Brain microvascular endothelial cell (primary cell): ENCODE data around the gene CLSTN2.

ENCODE experiments used
- DNase-seq: peaks from one replicate; pipeline ENCODE4 v3.0.0-alpha.2; 2020
- H3K27ac ChIP-seq: fragments of 250-450 bp; sonication (Bioruptor Pico); 2 replicates; pipeline ENCODE4 v1.5.1; 2020; ENCODE audit warnings: mild to moderate bottlenecking, moderate library complexity
- H3K27me3 ChIP-seq: fragments of 250-450 bp; sonication (Bioruptor Pico); replicated peaks from 2 replicates; pipeline ENCODE4 v1.5.1; 2020; ENCODE audit warnings: mild to moderate bottlenecking
- H3K36me3 ChIP-seq: fragments of 250-450 bp; sonication (Bioruptor Pico); replicated peaks from 2 replicates; pipeline ENCODE4 v1.5.1; 2020; ENCODE audit warnings: mild to moderate bottlenecking
- H3K4me3 ChIP-seq: 2 replicates; pipeline ENCODE4 v1.5.1; 2011; ENCODE audit warnings: low read depth, mild to moderate bottlenecking, control low read depth, low read length, moderate library complexity
- CTCF ChIP-seq: IDR thresholded peaks from 2 replicates; pipeline ENCODE4 v1.5.1; 2011; ENCODE audit warnings: low read depth, mild to moderate bottlenecking, moderate library complexity, low read length, control low read depth, inconsistent platforms; ENCODE audit errors: missing control alignments
- in situ Hi-C: cut with HindIII; loops from 2 replicates; pipeline ENCODE4 v1.10.0; 2017; ENCODE audit warnings: low sequenced_read_pairs, low pct_ligation_motif_present

The CLSTN2 gene

GRCh38 chr3:140243575-140243974, 308.6 kb downstream of the CLSTN2 start:
- H3K27ac ChIP-seq = no peak overlapping the region
- H3K4me3 ChIP-seq = no peak overlapping the region
- H3K27me3 ChIP-seq = no peaks in the 10 kb centered on the region
- in situ Hi-C loops = no loop called here
- DNase-seq = no peak
- TF ChIP-seq CTCF = no peak
- H3K36me3 ChIP-seq = no peaks in the 10 kb centered on the region

GRCh38 chr3:140244893-140245292, 309.9 kb downstream of the CLSTN2 start:
- H3K4me3 ChIP-seq = no peak overlapping the region
- H3K36me3 ChIP-seq = no peaks in the 10 kb centered on the region
- no peak for DNase-seq
- no peak overlapping the region for H3K27ac ChIP-seq
- no peaks in the 10 kb centered on the region for H3K27me3 ChIP-seq
- no peak for TF ChIP-seq CTCF
- in situ Hi-C loops = no loop called here

- H3K4me3 ChIP-seq = no peak overlapping the region
- no peaks in the 10 kb centered on the region for H3K27me3 ChIP-seq
- no peak for TF ChIP-seq CTCF
- no peak for DNase-seq
- no peaks in the 10 kb centered on the region for H3K36me3 ChIP-seq
- in situ Hi-C loops = no loop called here
- H3K27ac ChIP-seq = no peak overlapping the region
Observed at GRCh38 chr3:140246578-140246977, 311.6 kb downstream of the CLSTN2 start.

GRCh38 chr3:140247775-140248174, 312.8 kb downstream of the CLSTN2 start:
- no peaks in the 10 kb centered on the region for H3K36me3 ChIP-seq
- H3K27me3 ChIP-seq = no peaks in the 10 kb centered on the region
- no peak for DNase-seq
- H3K27ac ChIP-seq = no peak overlapping the region
- H3K4me3 ChIP-seq = no peak overlapping the region
- in situ Hi-C loops = no loop called here
- TF ChIP-seq CTCF = no peak

GRCh38 chr3:140249188-140249587, 314.2 kb downstream of the CLSTN2 start:
- H3K4me3 ChIP-seq = no peak overlapping the region
- in situ Hi-C loops = no loop called here
- TF ChIP-seq CTCF = no peak
- H3K27ac ChIP-seq = no peak overlapping the region
- no peak for DNase-seq
- no peaks in the 10 kb centered on the region for H3K36me3 ChIP-seq
- H3K27me3 ChIP-seq = no peaks in the 10 kb centered on the region

GRCh38 chr3:140250010-140250855, 315.2 kb downstream of the CLSTN2 start:
- Histone ChIP-seq H3K27me3 (no peaks in the 10 kb centered on the region), H3K4me3 (no peak overlapping the region), H3K27ac (no peak overlapping the region), H3K36me3 (no peaks in the 10 kb centered on the region)
- no peak for DNase-seq
- in situ Hi-C loops = no loop called here
- TF ChIP-seq CTCF = no peak
